ENCODE results near the gene C6orf89. TPM values are rescaled to one million over a fixed set of nuclear protein-coding genes. Genes with fewer than 3 reads are reported as not detected.
A peak's percentile ranks its signal among the peaks of the same experiment; 100 is the strongest.

The C6orf89 gene
- total RNA-seq, 6 donors from 2014 or later, result 22.0 to 60.8 (median 42.5) TPM

DNA sequence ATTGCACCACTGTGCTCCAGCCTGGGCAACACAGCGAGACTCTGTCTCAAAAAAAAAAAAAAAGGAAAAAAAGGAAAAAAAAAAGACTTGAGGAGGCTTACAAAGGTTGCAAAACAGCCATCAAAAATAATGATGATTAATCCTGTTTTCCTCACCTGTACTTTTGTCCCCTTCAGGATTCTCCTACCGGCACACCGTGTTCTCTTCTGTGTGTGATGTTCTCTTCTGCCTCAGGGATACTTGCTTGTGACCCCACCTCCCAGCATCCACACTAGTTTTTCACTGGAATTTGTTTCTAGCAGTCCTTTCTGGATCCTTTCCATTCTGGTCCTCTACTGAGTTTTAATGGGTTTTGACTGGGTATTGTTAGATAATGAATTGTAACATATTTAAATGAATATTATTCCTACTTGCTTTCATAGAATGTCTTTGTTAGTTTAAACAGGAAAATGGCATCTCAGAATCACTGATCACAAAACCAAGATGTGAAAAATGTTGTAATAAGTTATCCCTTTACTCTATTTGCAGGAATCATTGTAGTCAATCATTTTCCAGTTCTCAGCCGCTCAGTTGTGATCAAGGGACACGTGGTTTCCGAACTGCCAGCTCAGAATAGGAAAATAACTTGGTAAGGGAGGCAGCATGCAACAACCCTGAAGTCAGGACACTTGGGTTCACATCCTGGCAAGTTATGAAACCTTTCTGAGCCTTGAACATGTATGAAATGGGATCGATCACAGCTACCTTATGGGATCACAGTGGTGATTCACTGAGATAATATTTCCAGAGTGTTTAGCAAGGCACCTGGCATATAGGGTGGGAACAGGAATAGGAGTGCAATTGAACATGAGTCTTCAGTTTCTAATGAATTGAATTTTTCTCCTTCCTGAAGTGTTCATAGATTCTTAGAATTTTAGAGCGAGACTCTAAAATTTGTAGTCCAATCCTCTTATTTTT is 8.5 kb downstream of the C6orf89 start:
- H3K36me3 ChIP-seq, result peaks cover 4 to 40% (median 14%) of the 10 kb centered on the region in 4 donors
- no peak overlapping the region for H3K4me3 ChIP-seq
- WGBS, 2 donors, result 90 to 94% methylated on average over 8 of the region's 8 CpGs
- H3K9me3 ChIP-seq, result no peaks in the 10 kb centered on the region
- ATAC-seq (ENCODE audit: low FRiP score in 2 of 2), result no peak
- H3K27ac ChIP-seq, result no peak overlapping the region
- H3K27me3 ChIP-seq, result no peaks in the 10 kb centered on the region
- no peak for DNase-seq
- TF ChIP-seq EP300 (IDR thresholded peaks at IDR 0.05) (no peak), CTCF (IDR thresholded peaks at IDR 0.05) (no peak), POLR2AphosphoS5 (IDR thresholded peaks at IDR 0.05) (no peak), POLR2A (IDR thresholded peaks at IDR 0.05) (no peak)
- no peaks in the 10 kb centered on the region for H3K4me1 ChIP-seq

- H3K27me3 ChIP-seq, result no peaks in the 10 kb centered on the region
- ATAC-seq (ENCODE audit: low FRiP score in 2 of 2) (peak in 1 of 2 donors; percentile 53), DNase-seq (no peak)
- no peaks in the 10 kb centered on the region for H3K9me3 ChIP-seq
- H3K4me1 ChIP-seq, result no peaks in the 10 kb centered on the region
- 76 to 81% methylated on average over 6 of the region's 6 CpGs for WGBS, 2 donors
- no peak overlapping the region for H3K4me3 ChIP-seq
- H3K27ac ChIP-seq, result no peak overlapping the region
- TF ChIP-seq CTCF (IDR thresholded peaks at IDR 0.05), result peak in 1 of 6 experiments; percentile 8
- TF ChIP-seq EP300 (IDR thresholded peaks at IDR 0.05), result no peak
- peaks cover 20 to 64% (median 40%) of the 10 kb centered on the region in 4 donors for H3K36me3 ChIP-seq
These were observed 11.9 kb downstream of the C6orf89 start for GRCh38 chr6:36897609-36898008.

DNA sequence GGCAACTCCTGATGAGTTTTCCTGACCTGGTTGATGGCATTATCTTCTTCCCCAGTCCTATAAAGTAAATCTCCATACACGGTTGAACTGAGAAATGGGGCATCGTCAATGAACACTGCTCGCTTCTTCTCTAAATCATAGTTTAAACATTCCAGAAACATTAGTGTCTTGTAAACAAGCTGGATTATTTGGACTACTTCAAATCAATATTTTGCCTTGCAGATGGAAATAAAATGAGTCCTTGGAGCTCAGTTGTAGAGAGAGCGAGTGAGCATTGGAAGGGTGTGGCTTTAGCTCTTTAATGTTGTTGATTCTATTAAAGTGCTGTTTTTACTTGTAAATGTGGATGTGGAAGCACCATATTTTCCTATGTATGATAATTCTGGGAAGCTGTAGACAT is 18.4 kb downstream of the C6orf89 start:
- DNase-seq (no peak), ATAC-seq (ENCODE audit: low FRiP score in 2 of 2) (no peak)
- H3K36me3 ChIP-seq, result peaks cover 22 to 84% (median 38%) of the 10 kb centered on the region in 4 donors
- TF ChIP-seq EP300 (IDR thresholded peaks at IDR 0.05) (no peak), POLR2AphosphoS5 (IDR thresholded peaks at IDR 0.05) (no peak), POLR2A (IDR thresholded peaks at IDR 0.05) (no peak)
- no peaks in the 10 kb centered on the region for H3K27me3 ChIP-seq
- 78 to 81% methylated on average over 4 of the region's 4 CpGs for WGBS, 2 donors
- H3K27ac ChIP-seq, result peak overlapping the region in 1 of 4 donors; percentile 4
- no peak overlapping the region for H3K4me3 ChIP-seq
- H3K4me1 ChIP-seq, result peaks cover 8 to 33% (median 24%) of the 10 kb centered on the region in 4 donors
- H3K9me3 ChIP-seq, result no peaks in the 10 kb centered on the region

DNA sequence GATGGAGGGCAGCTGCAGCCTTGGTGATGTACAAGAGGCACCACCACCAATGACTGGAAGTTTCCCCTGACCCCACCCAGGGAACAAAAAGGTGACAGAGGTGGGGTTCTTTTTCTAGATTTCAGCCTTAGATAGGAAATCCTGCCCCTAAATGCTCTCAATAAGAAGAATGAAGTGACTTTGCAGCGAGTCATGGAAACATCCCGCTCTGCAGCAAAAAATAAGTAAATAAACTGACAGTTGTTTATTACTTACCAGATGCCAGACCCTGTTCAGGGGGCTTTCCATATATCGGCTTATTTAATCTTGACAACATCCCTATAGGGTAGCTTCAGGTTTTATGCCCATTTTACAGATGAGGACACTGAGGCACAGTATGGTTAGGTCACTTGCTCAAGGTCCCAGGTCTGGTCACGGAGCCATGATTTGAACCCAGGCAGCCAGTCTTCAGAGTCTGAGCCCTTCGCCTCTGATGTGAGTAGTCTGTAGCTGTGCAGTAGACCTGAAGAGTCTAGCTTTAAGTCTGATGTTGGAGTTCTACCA is 19.2 kb downstream of the C6orf89 start:
- ATAC-seq (ENCODE audit: low FRiP score in 2 of 2) (no peak), DNase-seq (no peak)
- Histone ChIP-seq H3K4me3 (no peak overlapping the region), H3K27me3 (no peaks in the 10 kb centered on the region), H3K27ac (no peak overlapping the region), H3K4me1 (peaks cover 8 to 33% (median 24%) of the 10 kb centered on the region in 4 donors), H3K9me3 (no peaks in the 10 kb centered on the region), H3K36me3 (peaks cover 19 to 75% (median 32%) of the 10 kb centered on the region in 4 donors)
- 96% methylated on average over 4 to 5 of the region's 5 CpGs for WGBS, 2 donors
- TF ChIP-seq CTCF (IDR thresholded peaks at IDR 0.05) (no peak), POLR2AphosphoS5 (IDR thresholded peaks at IDR 0.05) (no peak), EP300 (IDR thresholded peaks at IDR 0.05) (no peak), POLR2A (IDR thresholded peaks at IDR 0.05) (no peak)

DNA sequence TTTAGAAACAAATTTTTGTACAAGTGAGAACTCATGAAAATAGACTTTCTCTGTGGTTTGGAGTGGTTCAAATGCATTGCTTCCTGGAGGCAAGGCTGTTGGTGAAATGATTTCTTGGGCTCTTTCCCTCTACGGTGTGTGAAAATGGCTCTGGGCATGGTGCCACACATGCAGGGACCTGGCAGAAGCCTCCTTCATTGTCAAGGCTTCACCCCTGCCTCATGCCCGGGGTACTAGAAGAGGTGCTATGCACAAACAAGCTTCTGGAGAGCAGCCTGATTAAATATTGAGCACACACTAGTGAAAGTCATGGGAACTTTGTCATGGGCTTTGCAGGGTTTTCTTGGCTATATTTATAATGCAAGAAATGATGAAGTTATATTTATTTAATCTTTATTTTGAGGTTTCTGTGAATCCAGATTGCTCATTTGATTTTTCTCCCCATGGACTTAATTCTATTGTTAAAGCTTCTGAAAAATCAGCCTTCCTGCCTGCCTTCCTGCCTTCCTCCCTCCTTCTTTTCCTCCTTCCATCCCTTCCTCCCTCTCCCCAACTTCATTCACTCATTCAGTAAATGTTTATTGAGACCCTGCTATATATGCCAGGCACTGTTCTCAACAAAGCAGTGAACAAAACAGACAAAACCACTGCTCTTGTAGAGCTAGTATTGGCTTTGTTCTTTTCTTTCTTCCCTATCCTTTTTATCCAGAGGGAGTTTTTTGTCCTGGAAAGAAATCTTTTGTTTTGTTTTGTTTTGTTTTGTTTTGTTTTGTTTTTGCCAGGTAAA is 21.0 kb downstream of the C6orf89 start:
- Histone ChIP-seq H3K36me3 (peaks cover 12 to 65% (median 20%) of the 10 kb centered on the region in 4 donors), H3K27ac (peak overlapping the region in 3 of 4 donors; percentile 47 to 61 (median 55)), H3K4me1 (peaks cover 8 to 33% (median 24%) of the 10 kb centered on the region in 4 donors), H3K9me3 (no peaks in the 10 kb centered on the region), H3K4me3 (no peak overlapping the region), H3K27me3 (no peaks in the 10 kb centered on the region)
- WGBS, 2 donors, result 8 to 34% methylated on average over 2 of the region's 2 CpGs
- peak in 1 of 2 donors; percentile 82 for DNase-seq
- peak in 1 of 4 donors; percentile 17 for TF ChIP-seq EP300 (IDR thresholded peaks at IDR 0.05)
- no peak for TF ChIP-seq POLR2A (IDR thresholded peaks at IDR 0.05)
- no peak for TF ChIP-seq CTCF (IDR thresholded peaks at IDR 0.05)
- ATAC-seq (ENCODE audit: low FRiP score in 2 of 2), result peak; percentile 35 to 85
